Erythroblast (primary cell): ENCODE measurements around the gene TBCCD1.

Experiments
- GATA1 ChIP-seq: IDR thresholded peaks from 2 replicates; pipeline ENCODE4 v1.6.1; 2011; ENCODE audit warnings: low read depth, mild to moderate bottlenecking, control low read depth, low read length, moderate library complexity
- POLR2A ChIP-seq: IDR thresholded peaks from 2 replicates; pipeline ENCODE4 v1.6.1; 2011; ENCODE audit warnings: mild to moderate bottlenecking, low read length

DNA sequence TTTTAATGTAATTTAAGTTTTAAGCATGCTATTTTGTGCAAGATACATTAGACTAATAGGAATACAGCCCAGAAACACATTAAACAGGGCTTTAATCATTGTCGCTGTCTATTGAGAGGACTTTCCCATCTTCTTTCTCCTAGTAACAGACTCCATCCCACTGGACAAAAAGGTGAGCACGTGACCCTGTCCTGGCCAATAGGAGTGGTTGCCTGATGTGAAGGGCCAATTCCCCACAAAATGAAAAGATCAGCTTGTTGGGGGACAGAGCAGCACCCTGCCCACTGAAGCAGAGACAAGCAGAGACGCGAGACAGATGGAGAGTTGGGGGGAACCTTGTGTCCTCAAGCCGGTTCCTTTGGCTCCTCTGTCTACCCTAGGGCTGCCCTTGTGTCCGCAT is 44.1 kb downstream of the TBCCD1 start:
- no peak for TF ChIP-seq POLR2A
- TF ChIP-seq GATA1: no peak
